ENCODE measurements around the gene PDE3A. TPM values are rescaled to one million over a fixed set of nuclear protein-coding genes. Genes with fewer than 3 reads are reported as not detected.
A peak's percentile ranks its signal among the peaks of the same experiment; 100 is the strongest.

The PDE3A gene
- total RNA-seq, 1 donor from 2014 or later = 161 TPM

DNA sequence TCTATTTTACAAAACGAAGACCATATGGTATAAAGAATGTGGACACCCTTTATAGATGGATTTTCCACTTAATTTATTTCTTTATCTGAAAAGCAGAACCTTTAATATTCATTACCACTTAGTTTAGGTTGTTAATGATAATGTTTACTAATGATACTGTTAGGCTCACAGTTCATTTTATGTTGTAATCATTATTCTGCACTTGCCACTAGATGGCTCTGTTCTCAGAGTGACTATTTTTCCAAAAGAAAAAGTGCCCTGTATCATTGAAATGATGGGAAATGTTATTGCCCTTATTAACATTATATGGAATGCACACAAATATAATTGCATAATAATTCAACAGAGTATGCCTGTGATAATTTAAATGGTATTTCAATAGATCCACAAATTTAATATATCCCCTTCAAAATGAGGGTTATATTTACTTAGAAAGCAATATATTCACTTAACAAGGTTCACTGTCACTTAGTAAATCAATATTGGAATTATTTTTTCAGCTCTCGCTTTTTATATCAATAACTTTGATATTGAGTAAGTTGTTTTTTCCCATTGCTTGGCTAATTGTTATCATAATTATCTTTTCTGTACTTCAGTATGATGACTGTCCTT lies 95.7 kb downstream of the PDE3A start:
- H3K27me3 ChIP-seq (ENCODE audit: low read depth) = no peaks in the 10 kb centered on the region
- H3K36me3 ChIP-seq = no peaks in the 10 kb centered on the region
- no peaks in the 10 kb centered on the region for H3K9me3 ChIP-seq (replicated peaks)
- H3K4me1 ChIP-seq = peaks cover 90% of the 10 kb centered on the region
- TF ChIP-seq, protein P1, sequence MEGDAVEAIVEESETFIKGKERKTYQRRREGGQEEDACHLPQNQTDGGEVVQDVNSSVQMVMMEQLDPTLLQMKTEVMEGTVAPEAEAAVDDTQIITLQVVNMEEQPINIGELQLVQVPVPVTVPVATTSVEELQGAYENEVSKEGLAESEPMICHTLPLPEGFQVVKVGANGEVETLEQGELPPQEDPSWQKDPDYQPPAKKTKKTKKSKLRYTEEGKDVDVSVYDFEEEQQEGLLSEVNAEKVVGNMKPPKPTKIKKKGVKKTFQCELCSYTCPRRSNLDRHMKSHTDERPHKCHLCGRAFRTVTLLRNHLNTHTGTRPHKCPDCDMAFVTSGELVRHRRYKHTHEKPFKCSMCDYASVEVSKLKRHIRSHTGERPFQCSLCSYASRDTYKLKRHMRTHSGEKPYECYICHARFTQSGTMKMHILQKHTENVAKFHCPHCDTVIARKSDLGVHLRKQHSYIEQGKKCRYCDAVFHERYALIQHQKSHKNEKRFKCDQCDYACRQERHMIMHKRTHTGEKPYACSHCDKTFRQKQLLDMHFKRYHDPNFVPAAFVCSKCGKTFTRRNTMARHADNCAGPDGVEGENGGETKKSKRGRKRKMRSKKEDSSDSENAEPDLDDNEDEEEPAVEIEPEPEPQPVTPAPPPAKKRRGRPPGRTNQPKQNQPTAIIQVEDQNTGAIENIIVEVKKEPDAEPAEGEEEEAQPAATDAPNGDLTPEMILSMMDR (IDR thresholded peaks at IDR 0.05; ENCODE audit: borderline replicate concordance) = peak; percentile 70
- H3K4me3 ChIP-seq = no peak overlapping the region
- peak overlapping the region; percentile 84 for H3K27ac ChIP-seq (replicated peaks)
- intact Hi-C loops (cut with micrococcal nuclease) = no loop called here
- DNase-seq = no peak

DNA sequence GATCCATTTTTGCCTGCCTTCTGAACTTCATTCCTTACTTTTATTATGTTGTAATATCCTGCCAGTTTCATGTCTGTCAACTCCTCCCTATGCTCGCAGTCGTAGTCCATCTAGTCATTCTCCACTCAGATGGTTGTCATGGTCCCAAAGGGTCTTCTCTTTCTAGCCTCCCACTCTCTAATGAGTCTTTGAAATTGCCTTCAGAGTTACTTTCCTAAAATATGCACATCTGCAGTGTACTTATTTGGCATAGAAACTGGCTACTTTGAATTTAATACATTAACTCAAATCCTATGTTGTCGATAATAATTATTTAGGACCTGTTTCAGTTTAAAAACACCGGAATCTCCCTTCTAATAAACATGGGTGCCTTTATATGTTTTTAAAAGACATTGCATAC lies 101.0 kb downstream of the PDE3A start:
- H3K9me3 ChIP-seq (replicated peaks) = no peaks in the 10 kb centered on the region
- H3K4me1 ChIP-seq = peaks cover 100% of the 10 kb centered on the region
- intact Hi-C loops (cut with micrococcal nuclease) = no loop called here
- no peaks in the 10 kb centered on the region for H3K27me3 ChIP-seq (ENCODE audit: low read depth)
- TF ChIP-seq, protein P1 (IDR thresholded peaks at IDR 0.05; ENCODE audit: borderline replicate concordance) = no peak
- DNase-seq = no peak
- H3K27ac ChIP-seq (replicated peaks) = peak overlapping the region; percentile 56
- no peaks in the 10 kb centered on the region for H3K36me3 ChIP-seq
- H3K4me3 ChIP-seq = no peak overlapping the region

DNA sequence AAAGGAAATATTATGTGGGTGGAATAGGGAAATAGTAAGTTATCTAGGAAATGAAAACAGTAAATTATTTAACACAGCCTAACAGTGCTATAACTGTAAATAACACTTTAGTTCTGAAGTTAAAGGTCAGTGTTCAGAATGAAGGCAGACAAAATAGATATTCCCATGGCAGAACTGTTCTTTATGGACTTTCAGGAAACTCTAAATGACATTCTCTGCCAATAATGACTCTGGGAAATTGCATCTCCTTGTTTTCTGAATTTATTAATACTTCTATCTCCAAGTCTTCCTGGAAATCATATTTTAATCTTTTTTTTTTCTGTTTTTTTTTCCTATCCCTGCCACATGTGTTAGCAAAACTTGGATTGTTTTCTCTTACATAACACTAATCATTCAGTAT lies 101.4 kb downstream of the PDE3A start:
- no peak overlapping the region for H3K4me3 ChIP-seq
- no peak for DNase-seq
- intact Hi-C loops (cut with micrococcal nuclease) = no loop called here
- H3K27me3 ChIP-seq (ENCODE audit: low read depth) = no peaks in the 10 kb centered on the region
- no peaks in the 10 kb centered on the region for H3K36me3 ChIP-seq
- peak overlapping the region; percentile 56 for H3K27ac ChIP-seq (replicated peaks)
- peaks cover 100% of the 10 kb centered on the region for H3K4me1 ChIP-seq
- H3K9me3 ChIP-seq (replicated peaks) = no peaks in the 10 kb centered on the region
- TF ChIP-seq, protein P1 (IDR thresholded peaks at IDR 0.05; ENCODE audit: borderline replicate concordance) = no peak

DNA sequence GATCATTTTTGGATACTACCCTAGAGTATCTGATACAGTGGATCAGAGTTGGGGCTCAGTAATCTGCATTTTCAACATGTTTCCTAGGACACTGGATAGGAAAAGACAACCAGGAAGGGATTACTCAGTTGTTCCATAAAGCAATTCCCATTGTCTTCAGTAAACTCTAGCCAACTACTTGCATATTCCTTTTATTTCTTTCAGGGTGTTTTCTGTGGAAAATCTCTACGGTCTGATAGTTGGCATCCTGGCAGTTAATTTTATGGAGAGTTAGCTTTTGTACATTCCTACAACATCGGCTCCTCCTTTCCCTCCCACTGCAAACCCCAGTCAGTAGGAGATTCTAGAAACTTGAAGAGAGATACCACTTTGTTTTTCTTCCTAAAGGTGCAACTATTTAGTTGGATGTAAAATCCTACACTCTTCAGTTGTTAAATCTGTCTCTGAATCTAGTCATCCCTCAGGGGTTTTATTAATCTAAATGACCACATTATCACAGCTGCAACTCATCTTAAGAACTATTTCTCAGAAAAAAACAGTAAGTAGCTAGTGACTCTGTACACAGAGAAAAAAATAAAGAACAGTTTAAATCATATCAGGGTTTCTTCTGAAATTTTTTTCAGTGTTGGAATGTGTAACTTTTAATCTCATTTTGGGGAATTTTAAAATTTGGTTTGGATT lies 103.9 kb downstream of the PDE3A start:
- TF ChIP-seq, protein P1 (IDR thresholded peaks at IDR 0.05; ENCODE audit: borderline replicate concordance) = no peak
- intact Hi-C loops (cut with micrococcal nuclease) = no loop called here
- H3K27ac ChIP-seq (replicated peaks) = peak overlapping the region; percentile 56

GRCh38 chr12:20473133-20473532 lies 104.8 kb downstream of the PDE3A start:
- Histone ChIP-seq H3K4me1 (peaks cover 97% of the 10 kb centered on the region), H3K36me3 (no peaks in the 10 kb centered on the region), H3K4me3 (no peak overlapping the region), H3K27ac (replicated peaks) (peak overlapping the region; percentile 56), H3K9me3 (replicated peaks) (no peaks in the 10 kb centered on the region), H3K27me3 (ENCODE audit: low read depth) (no peaks in the 10 kb centered on the region)
- TF ChIP-seq, protein P1 (IDR thresholded peaks at IDR 0.05; ENCODE audit: borderline replicate concordance) = no peak
- no peak for DNase-seq
- intact Hi-C loops (cut with micrococcal nuclease) = no loop called here

More for the DNA sequence above, 103.9 kb downstream of the PDE3A start:
- H3K9me3 ChIP-seq (replicated peaks) = no peaks in the 10 kb centered on the region
- H3K27me3 ChIP-seq (ENCODE audit: low read depth) = no peaks in the 10 kb centered on the region
- H3K4me1 ChIP-seq = peaks cover 97% of the 10 kb centered on the region
- H3K4me3 ChIP-seq = no peak overlapping the region
- no peaks in the 10 kb centered on the region for H3K36me3 ChIP-seq
- DNase-seq = no peak
